B cell (primary cell): Measurements from ENCODE around the gene VWCE.
"Not testable (repeated sequence)": the region's sequence is repeated elsewhere in the genome, so short reads cannot be mapped to it uniquely, and the experiment has no call there.

ENCODE experiments used
- CTCF ChIP-seq: fragments of 200-600 bp; IDR thresholded peaks from one replicate; pipeline ENCODE4 v1.8.0; 2022; ENCODE audit warnings: antibody characterized with exemption, mild to moderate bottlenecking
- EZH2 ChIP-seq: IDR thresholded peaks from 2 replicates; pipeline ENCODE4 v1.6.1; 2012; ENCODE audit warnings: borderline replicate concordance, low read depth, mild to moderate bottlenecking, moderate library complexity, low read length; ENCODE audit not compliant: insufficient read depth, poor library complexity, severe bottlenecking

- not testable (repeated sequence) for TF ChIP-seq CTCF, EZH2
Measured at GRCh38 chr11:61252332-61252731, 42.8 kb downstream of the VWCE start.
